NOMO-1 treated with DMSO at 0.1 percent for 48 hours (cell line): Measurements from ENCODE around the gene CACNA1C.

Experiments
- DNase-seq: peaks from one replicate; lab custom pipeline; 2025; ENCODE audit not compliant: unreplicated experiment; lab: John Stamatoyannopoulos, UW

Gene CACNA1C

GRCh38 chr12:2354151-2354991 is 301.6 kb downstream of the CACNA1C start:
- DNase-seq: no peak

GRCh38 chr12:2355198-2355597 is 302.4 kb downstream of the CACNA1C start:
- no peak for DNase-seq

- no peak for DNase-seq
These were observed 302.8 kb downstream of the CACNA1C start for GRCh38 chr12:2355604-2356003.

GRCh38 chr12:2356601-2357125 is 303.9 kb downstream of the CACNA1C start:
- no peak for DNase-seq

- peak; percentile 70 for DNase-seq
These were observed 306.3 kb downstream of the CACNA1C start for GRCh38 chr12:2358986-2359658.

- peak; percentile 56 for DNase-seq
These were observed 307.2 kb downstream of the CACNA1C start for GRCh38 chr12:2359725-2360629.

- DNase-seq: no peak
These were observed 307.9 kb downstream of the CACNA1C start for GRCh38 chr12:2360630-2361170.

DNA sequence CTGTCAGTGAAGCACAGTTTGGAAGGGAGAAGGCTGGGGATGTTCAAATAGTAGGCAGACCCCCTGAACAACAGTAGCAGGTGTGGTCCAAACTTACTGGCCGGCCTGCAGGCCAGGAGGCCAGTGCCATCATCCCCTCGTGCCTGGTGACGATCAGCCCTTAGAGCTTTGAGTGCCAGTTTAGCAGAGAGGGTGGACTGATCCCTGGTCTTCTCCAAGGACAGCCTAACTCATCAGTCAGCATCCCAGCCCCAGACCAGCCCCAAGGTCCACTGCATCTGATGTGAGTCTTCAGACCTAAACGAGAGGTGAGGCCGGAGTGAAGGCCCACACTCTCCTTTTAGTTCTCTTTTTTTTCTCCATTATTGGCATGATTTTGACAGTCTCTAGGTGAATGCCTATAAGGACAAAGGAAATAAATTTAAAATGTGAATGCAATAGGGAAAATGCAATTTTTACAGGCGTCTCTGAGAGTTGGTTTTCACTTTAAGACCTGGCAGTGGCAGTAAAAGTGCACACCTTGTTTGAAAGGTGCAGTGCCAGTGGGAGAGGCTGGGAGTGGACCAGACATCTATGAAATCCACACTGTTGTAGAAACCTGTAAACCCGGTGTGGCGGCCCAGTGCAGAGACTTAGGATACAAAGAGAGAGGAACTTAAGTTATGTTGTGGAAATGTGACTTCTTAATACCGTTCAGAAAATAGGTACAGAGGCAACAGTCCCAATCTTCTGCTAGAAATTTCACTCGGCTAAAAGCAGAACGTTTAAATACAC is 311.2 kb downstream of the CACNA1C start:
- no peak for DNase-seq

GRCh38 chr12:2364631-2365051 is 311.9 kb downstream of the CACNA1C start:
- peak; percentile 91 for DNase-seq

- DNase-seq: no peak
These were observed 313.9 kb downstream of the CACNA1C start for GRCh38 chr12:2366711-2367110.

GRCh38 chr12:2372178-2372577 is 319.4 kb downstream of the CACNA1C start:
- DNase-seq: no peak

DNA sequence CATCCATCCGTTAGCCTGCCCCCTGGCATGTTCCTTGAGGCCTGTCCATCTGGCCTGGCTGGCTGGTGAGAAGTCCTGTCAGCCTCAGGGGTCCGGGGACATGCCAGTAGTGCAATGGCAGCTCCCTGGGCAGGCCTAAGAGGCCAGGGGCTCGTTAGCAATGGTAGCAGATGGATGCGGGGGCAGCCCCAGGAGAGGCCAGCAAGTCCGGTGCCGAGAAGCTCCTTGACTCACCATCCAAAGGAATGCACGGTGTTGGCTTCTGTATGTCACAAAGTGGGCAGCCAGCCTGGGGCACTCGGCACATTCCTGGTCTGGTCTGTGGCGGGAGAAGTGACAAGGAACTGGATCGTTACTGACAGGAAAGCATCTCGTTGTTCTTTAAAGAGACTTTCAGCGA is 319.9 kb downstream of the CACNA1C start:
- no peak for DNase-seq

GRCh38 chr12:2373307-2373706 is 320.5 kb downstream of the CACNA1C start:
- DNase-seq: no peak

DNA sequence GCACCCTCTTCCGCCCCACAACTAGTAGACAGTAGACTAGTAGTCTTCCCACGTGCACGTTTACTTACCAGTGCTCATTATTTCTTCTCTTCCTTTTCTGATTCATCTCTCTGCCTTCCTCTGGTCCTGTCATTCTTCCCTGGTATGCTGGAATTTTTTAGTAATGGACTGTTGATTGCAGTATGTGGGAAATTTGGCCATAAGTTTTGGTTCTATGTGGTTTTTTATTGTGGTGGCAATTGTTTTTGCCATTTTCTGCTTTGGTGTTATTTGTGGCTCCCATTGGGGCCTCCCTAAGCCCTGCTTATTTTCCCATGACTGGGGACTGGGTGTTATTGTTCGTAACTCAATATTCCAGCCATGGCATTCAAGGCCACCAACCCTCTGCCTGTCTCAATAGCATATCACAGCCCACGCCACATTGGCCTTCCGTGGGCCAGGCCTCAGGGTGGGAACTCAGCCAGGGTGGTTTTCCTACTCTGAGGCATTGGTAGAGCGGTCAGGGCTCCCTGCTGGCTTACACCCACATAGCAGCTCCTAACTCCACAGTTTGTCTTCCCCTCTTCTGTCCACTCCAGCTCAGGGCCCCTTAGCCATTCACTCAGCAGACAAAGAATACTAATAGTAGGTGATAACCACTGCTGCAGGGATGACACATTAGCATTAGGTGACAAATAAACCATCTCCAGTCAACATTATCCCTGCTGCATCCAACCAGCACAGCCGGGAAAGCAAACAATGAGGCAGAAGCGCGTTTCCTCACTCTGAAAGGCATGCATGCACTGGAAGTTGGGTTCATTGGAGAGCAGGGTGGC is 321.5 kb downstream of the CACNA1C start:
- DNase-seq: no peak

DNA sequence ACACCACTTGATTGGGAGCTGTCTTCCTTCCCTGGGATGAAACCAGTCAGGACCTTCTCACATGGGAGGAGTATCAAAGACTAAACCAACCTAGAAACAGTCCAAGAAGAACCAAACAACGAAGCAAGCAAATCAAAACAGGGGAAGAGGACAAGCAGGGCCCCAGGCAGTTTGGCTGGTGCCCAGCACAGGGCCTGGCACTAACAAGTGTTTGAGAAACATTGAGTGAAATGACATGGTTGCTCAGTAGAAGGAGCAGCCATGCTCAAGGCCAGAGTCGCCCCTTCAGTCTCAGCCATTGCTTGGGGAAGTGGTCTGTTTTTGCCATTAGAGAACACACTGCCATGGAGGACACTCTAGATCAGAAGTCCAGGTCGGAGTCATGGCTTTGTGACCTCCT is 323.1 kb downstream of the CACNA1C start:
- DNase-seq: no peak

- no peak for DNase-seq
These were observed 324.3 kb downstream of the CACNA1C start for GRCh38 chr12:2376908-2377657.

DNA sequence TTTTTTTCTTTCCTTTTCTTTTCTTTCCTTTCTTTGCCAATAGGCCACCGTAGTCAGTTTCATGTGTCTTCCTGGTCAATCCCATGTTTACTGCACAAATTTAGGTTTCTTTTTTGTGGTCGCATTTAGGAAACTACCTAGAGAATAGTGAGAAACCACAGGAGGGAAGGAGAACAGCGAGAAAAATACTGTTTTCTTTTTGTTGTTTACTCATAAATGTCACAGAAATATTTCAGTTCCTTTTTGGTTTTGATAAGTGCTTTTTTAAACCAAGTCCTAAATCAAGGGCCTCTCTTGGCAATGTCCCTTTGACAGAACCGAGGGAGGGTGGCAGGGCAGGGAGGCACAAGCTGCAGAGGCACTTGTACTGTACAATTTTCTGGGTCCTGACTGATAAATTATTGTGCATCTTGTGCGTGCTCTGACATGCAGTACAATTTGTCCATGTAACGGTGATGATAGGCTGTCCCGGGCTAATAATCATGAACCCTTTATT is 326.1 kb downstream of the CACNA1C start:
- peak; percentile 24 for DNase-seq

DNA sequence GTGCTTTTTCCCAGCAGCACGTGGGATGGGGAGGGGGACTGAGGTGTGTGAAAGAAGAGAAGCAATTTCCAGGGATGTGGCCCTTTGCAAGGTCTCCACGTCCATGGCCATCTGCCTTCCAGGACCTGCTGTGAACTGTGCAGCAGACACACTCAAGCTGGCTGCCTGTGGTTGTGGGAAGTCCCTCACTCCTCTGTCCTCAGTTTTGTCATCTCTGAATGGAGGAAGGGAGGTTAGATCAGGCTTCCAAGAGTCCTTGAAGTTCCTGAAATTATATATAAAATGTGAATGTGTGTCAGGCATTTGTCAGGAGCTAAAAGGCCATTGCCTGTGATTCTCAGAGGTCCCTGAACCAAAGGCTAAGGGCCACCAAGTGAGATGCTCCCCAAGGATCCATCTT is 328.2 kb downstream of the CACNA1C start:
- no peak for DNase-seq
